Stimulated activated CD8-positive, alpha-beta memory T cell treated with anti-CD3 and anti-CD28 coated beads, Interleukin-4, amount 100 ng/mL, for 48 hours (primary cell): ENCODE results near the gene PRCP.

ENCODE experiments used
- DNase-seq: peaks from one replicate; pipeline ENCODE4 v3.0.0-alpha.2; 2020

PRCP gene

DNA sequence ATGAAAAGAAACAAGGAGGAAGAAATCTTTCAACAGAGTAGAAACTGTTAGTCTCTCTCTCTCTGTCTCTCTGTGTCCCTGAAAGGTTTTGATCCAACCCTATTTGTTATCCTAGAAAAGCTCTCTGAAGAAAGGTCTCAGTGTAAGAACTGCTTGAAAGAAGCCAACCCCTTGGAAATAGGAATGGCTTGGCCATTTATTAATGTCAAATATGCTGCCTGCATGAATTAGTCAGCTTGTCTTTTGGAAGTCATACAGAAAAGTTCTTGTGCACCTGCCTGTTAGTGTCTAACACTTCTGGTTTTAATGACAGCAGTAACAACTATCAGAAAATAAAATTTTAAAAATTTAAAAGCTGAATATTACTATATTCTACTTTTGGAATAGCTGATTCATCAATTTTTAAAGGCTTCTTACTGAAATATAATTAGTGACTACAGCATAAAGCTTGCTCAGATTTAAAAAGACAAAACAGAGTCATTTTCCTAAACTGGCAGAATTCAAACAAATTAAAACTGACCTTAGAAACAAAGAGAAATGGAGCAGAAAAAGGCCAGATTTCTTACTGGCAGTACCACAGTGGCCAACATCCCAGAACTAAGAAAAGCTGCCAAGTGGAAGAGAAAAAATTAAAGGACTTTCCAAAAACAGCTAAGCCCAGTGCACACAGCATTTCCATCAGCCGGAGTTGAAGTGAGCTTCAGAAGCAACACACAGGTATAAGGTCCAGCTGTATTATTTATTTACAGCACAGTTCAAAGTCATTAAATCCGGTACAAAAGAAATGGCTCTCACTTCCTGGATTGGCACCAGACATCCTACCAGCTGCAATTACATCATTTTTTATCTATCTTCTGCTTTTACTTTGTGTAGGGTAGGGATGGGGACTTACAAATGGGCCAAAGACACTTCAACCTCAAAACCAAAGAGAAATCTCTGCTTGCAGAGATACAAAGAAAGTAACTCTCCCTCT lies 76.3 kb downstream of the PRCP start:
- DNase-seq: no peak

DNA sequence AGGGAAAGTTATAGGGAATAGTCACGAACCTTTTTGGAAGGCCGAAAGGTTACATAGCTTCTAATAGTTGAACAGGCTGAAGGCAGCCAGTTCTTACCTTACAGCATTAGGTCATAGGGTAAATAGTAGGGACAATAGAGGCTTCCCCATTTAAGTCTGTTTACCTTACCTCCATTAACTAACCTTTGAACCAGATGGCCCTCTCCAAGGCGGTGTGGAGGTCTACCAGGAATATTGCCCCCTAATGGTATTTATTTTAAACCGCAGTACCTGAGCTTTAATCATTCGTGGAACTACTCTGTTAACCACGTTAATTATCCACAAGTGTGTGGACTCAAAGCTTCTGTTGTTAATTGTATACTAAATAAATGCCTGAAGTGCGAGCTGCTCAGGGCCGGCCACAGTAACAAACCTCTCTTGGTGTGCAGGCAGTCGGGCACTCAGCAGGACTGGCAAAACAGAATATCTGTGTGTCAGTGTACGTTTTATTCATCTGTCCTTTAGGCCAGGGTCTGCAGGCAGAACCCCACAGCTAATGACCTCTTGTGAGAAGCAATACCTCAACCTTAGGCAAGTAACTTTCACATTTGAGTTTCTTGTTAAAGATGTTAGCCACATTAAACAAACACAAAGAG lies 81.7 kb downstream of the PRCP start:
- DNase-seq: no peak

DNA sequence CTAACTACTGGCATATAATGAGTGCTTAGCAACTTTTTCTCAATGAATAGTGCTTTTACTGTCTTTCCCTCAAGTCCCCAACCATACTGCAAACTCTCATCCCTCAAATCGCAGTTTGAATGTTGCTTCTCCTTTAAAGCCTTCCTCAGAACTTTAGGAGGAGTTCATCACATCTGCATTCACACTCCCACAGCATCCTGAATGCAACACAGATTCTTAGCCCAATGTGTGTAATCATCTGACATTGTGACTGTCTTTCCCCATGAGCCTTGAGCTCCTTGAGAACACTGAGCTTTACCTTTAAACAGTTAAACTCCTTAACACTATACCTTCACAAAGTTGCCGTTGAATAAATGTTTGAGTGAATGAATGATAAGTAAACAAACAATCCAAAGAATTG lies 84.8 kb downstream of the PRCP start:
- DNase-seq: no peak

- no peak for DNase-seq
These were observed 85.9 kb downstream of the PRCP start for GRCh38 chr11:82814379-82814778.

DNA sequence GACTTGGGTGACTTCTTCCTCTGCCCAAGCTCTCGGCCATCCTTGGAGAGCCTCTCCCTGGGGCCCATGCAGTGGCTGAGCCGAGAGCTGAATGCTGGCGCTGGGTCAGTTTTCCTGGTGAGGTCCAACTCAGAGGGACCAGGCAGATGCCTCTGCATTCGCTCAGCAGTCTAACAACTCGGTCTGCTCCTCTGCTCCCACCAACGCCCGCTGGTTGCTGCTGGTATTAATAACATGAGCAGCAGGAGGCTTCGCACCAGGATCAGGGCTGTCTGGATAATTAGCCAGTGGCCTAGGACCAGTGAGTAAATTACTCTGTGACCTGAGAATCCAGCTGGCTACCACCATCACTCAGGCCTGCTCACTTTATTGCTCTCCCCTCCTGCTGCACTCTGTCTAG lies 88.9 kb downstream of the PRCP start:
- no peak for DNase-seq

- DNase-seq: no peak
These were observed 89.5 kb downstream of the PRCP start for GRCh38 chr11:82810738-82811137.

- no peak for DNase-seq
These were observed 89.9 kb downstream of the PRCP start for GRCh38 chr11:82810326-82810725.

GRCh38 chr11:82807646-82808045 lies 92.6 kb downstream of the PRCP start:
- DNase-seq: no peak

DNA sequence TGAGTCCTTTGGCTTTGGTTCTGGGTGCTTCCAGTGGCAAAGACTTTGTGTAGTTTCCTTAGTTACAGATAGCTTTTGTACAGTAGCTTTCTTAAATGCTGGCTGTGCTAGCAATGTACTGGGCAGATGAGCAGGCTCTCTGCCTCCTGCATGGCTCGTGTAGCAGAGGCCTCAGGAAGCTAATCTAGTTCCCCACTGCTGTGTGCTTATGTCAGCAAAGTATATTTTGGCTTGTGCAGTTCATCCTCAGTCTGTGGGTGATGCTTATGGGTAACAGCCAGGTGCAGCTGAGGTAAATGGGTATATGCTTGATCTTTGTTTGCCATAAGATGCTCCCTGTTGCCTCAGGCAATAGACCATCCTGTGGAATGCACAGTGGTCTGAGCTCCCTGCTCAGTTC lies 97.5 kb downstream of the PRCP start:
- no peak for DNase-seq

- no peak for DNase-seq
These were observed 103.0 kb downstream of the PRCP start for GRCh38 chr11:82796998-82797961.

DNA sequence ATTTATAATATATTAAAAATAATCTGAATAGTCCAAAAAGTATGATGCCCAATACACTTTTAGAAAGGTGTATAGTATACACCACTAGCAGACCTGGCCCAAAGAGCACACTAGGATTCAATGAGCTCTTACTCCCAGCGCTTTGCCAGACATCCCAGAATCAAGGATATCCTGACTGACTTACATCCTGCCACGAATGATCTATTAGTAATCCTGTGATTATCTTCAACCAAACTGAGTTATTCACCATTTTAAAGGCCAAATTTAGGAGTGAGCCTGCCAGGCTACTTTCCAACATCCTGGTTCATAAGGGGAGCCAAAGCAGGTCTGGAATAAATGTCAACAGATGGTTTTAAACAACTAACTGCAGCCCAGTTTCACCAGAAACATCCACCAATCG lies 105.7 kb downstream of the PRCP start:
- no peak for DNase-seq

- no peak for DNase-seq
These were observed 107.2 kb downstream of the PRCP start for GRCh38 chr11:82792822-82793569.

DNA sequence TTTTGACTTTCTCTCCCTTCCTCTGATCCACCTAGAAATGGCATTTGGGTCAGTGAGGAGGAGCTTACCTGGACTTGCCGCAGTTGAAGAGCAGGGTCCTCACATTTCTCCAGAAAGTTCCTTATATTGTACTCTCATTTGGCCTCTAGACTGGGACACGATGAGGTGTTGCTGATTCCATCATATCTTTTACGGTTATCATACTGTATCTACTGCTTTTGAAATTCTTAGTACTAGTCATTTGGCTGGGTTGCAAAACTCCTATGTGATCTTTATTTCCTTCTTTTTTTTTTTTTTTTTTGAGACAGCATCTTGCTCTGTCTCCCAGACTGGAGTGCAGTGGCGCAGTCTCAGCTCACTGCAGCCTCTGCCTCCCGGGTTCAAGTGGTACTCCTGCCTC lies 107.9 kb downstream of the PRCP start:
- no peak for DNase-seq

- DNase-seq: no peak
These were observed 108.5 kb downstream of the PRCP start for GRCh38 chr11:82791779-82792178.

DNA sequence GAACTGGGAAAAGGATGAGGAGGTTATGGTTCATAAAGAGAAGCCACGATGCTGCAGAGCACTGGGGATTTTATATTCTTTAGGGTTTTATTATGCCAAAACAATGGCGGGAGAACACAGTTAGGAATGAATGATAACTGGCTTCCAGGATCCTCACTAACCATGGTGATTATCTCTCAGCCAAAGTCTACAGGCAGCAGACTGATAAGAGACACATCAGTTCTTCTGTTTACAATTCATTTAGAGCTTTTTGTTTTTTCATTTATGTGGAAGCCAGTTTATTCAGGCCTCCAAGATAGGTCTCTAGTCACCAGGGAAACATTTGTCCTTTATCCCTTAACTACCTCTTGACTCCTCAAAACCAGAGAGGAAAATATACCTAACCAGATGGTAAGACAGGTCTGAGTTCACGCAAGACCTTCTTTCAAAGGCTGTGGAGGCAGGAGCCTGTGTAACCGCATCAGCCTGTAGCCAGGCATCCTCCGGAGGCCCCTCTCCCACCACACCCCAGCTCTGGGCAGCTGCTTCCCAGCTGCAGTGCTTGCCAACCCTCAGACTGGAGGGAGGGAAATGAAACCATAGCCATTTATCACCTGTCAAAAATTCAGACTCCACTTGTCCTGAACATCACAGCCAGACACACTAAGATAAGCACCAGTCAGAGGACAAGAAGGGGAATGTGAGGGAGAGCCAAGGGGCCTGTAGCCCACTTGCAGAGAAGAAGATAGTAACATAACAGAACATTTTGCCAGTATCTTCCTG lies 109.3 kb downstream of the PRCP start:
- no peak for DNase-seq

- no peak for DNase-seq
These were observed 112.2 kb downstream of the PRCP start for GRCh38 chr11:82787981-82788380.

DNA sequence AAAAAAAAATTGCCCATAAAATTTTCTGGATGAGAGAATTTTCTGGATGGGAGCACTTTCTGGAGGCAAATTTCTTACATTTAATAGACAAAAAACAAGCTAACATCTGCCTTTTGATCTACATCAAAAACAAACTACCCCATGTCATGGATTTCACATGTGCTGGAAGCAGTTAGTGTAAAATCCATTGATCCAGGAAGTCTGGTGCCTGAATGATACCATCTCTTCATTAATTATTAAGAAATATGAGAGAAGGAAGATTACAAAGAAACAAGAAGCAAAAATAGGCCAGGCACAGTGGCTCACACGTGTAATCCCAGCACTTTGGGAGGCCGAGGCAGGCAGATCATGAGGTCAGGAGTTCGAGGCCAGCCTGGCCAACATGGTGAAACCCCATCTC lies 113.4 kb downstream of the PRCP start:
- no peak for DNase-seq

DNA sequence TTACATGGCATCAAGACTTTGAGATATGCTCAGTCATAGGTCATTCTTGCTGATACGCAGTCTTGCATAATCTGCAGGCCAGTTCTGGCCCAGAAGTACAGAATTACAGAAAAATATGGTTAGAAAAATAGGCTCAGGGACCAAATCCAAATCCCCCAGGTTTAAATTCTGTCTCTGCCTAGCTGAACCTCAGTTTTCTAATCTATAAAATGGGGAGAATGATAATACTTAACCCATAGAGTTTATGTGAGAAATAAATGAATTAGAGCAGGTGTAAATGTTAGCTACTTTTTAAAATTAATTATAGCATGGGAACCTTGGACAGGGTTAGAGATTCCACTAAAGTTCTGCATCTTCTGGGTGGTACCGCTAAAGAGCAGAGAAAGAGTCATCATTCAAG lies 114.2 kb downstream of the PRCP start:
- no peak for DNase-seq

GRCh38 chr11:82782825-82783374 lies 117.3 kb downstream of the PRCP start:
- DNase-seq: no peak

DNA sequence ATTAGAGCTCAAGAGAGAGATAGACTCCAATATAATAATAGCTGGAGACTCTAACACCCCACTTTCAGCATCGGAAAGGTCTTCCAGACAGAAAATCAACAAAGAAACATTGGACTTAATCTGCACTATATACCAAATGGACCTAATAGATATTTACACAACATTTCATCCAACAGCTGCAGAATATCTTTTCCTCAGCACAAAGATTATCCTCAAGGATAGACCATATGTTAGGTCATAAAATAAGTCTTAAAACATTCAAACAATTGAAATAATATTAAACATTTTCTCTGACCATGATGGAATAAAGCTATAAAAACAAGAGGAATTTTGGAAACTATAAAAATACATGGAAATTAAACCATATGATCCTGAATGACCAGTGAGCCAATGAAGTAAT lies 121.5 kb downstream of the PRCP start:
- no peak for DNase-seq

- DNase-seq: no peak
These were observed 123.9 kb downstream of the PRCP start for GRCh38 chr11:82776377-82776776.
